HCT116 (cell line): ENCODE measurements around the gene RPL3. TPM values are rescaled to one million over a fixed set of nuclear protein-coding genes. Genes with fewer than 3 reads are reported as not detected.

ENCODE experiments used
- ATAC-seq: fragments of 200-7000 bp; cut with Tn5 transposase; 2 replicates; pipeline ENCODE4 v1.9.1; 2020; ENCODE audit warnings: mild to moderate bottlenecking, moderate library complexity
- BruUV-seq: library from RNA; stranded (reverse); fragments of 400-500 nt; replicated peaks from 2 replicates; lab custom pipeline; 2021; lab: Mats Ljungman, UMichigan
- CTCF ChIA-PET: fragments of 300-600 bp; sonication (Branson Sonifier 250); formaldehyde crosslinking; loops from one replicate; lab custom pipeline; 2021; ENCODE audit warnings: antibody characterized with exemption; lab: Charles Lee
- POLR2A ChIA-PET: fragments of 300-600, 350-600 bp; sonication (Branson Sonifier 250); formaldehyde crosslinking; loops from one replicate; lab custom pipeline; 2021; ENCODE audit warnings: antibody characterized with exemption; lab: Charles Lee
- RAD21 ChIA-PET, 2 experiments: fragments of 300-600 bp; sonication (Branson Sonifier 250); formaldehyde crosslinking; loops; one replicate each; lab custom pipeline; 2023; ENCODE audit warnings: low total read pairs in 2 of 2; ENCODE audit not compliant: uncharacterized antibody in 2 of 2, unreplicated experiment in 2 of 2, low non-redundant PET in 1 of 2; lab: Charles Lee
- DNase-seq: peaks from one replicate; pipeline ENCODE4 v3.0.0-alpha.2; 2010; ENCODE audit warnings: low read depth, low spot score
- H2AFZ ChIP-seq: fragments of 200-600 bp; shearing (Covaris generic), sonication (generic); 2 replicates; pipeline ENCODE4 v1.6.1; 2017; ENCODE audit warnings: low read depth, mixed run types, mixed read lengths, antibody characterized with exemption, low read length; ENCODE audit not compliant: poor library complexity, severe bottlenecking
- H3K27ac ChIP-seq: 2 replicates; pipeline ENCODE4 v1.5.1; 2012; ENCODE audit warnings: low read depth, low read length
- H3K27me3 ChIP-seq: fragments of 200-600 bp; sonication (generic); 2 replicates; pipeline ENCODE4 v1.6.1; 2016; ENCODE audit warnings: mixed run types, low read length, mixed read lengths; ENCODE audit not compliant: insufficient read depth
- H3K36me3 ChIP-seq, 2 experiments: fragments of 200-500 bp in 1 of 2; fragments of 200-600 bp in 1 of 2; sonication (Bioruptor generic) in 1 of 2; sonication (generic) in 1 of 2; 2 replicates each; pipeline versions ENCODE4 v1.5.1 to v1.6.1; 2014 to 2016; ENCODE audit warnings: low read length in 2 of 2, inconsistent platforms in 1 of 2, mixed read lengths in 1 of 2, mixed run types in 1 of 2; ENCODE audit not compliant: insufficient read depth in 2 of 2, control insufficient read depth in 1 of 2
- H3K4me1 ChIP-seq, 2 experiments: fragments of 200-600 bp in 1 of 2; sonication (generic) in 1 of 2; 2 replicates each; pipeline versions ENCODE4 v1.5.1 to v1.6.1; 2012 to 2017; ENCODE audit warnings: low read length in 2 of 2, inconsistent platforms in 1 of 2, mild to moderate bottlenecking in 1 of 2, mixed read lengths in 1 of 2, mixed run types in 1 of 2, moderate library complexity in 1 of 2; ENCODE audit not compliant: insufficient read depth in 2 of 2, control insufficient read depth in 1 of 2
- H3K4me2 ChIP-seq: fragments of 200-600 bp; sonication (generic); 2 replicates; pipeline ENCODE4 v1.6.1; 2017; ENCODE audit warnings: mixed run types, low read length, mixed read lengths
- H3K4me3 ChIP-seq, 2 experiments: fragments of 200-600 bp in 1 of 2; sonication (generic) in 1 of 2; replicated peaks in 1 of 2; 2 replicates each; pipeline ENCODE4 v1.5.1; 2011 to 2016; ENCODE audit warnings: low read length in 2 of 2, control low read depth in 1 of 2, low read depth in 1 of 2, mild to moderate bottlenecking in 1 of 2, mixed read lengths in 1 of 2, mixed run types in 1 of 2
- H3K79me2 ChIP-seq: fragments of 200-600 bp; sonication (generic); 2 replicates; pipeline ENCODE4 v1.6.1; 2017; ENCODE audit warnings: mild to moderate bottlenecking, mixed run types, low read length, moderate library complexity, mixed read lengths; ENCODE audit not compliant: insufficient read depth
- H3K9ac ChIP-seq: fragments of 200-600 bp; sonication (generic); 2 replicates; pipeline ENCODE4 v1.6.1; 2016; ENCODE audit warnings: low read length, mixed read lengths
- H3K9me2 ChIP-seq: fragments of 200-600 bp; sonication (generic), shearing (Covaris generic); 2 replicates; pipeline ENCODE4 v1.6.1; 2017; ENCODE audit warnings: mixed run types, mild to moderate bottlenecking, moderate library complexity; ENCODE audit not compliant: insufficient read depth
- H3K9me3 ChIP-seq, 2 experiments: fragments of 200-500 bp in 1 of 2; fragments of 200-600 bp in 1 of 2; sonication (Bioruptor generic) in 1 of 2; sonication (generic) in 1 of 2; 2 replicates each; pipeline ENCODE4 v1.6.1; 2014 to 2017; ENCODE audit warnings: low read length in 2 of 2, mixed read lengths in 2 of 2, inconsistent platforms in 1 of 2, low read depth in 1 of 2, mild to moderate bottlenecking in 1 of 2, mixed run types in 1 of 2, moderate library complexity in 1 of 2; ENCODE audit not compliant: control insufficient read depth in 1 of 2, insufficient read depth in 1 of 2
- H4K20me1 ChIP-seq: fragments of 200-600 bp; sonication (generic), shearing (Covaris generic); 2 replicates; pipeline ENCODE4 v1.6.1; 2017; ENCODE audit warnings: mixed run types, mild to moderate bottlenecking, moderate library complexity; ENCODE audit not compliant: insufficient read depth
- CBX3 ChIP-seq: IDR thresholded peaks from 2 replicates; pipeline ENCODE4 v1.6.1; 2012; ENCODE audit warnings: low read depth
- CEBPB ChIP-seq: IDR thresholded peaks from 2 replicates; pipeline ENCODE4 v1.6.1; 2012; ENCODE audit warnings: low read depth
- EGR1 ChIP-seq: IDR thresholded peaks from 2 replicates; pipeline ENCODE4 v1.6.1; 2012; ENCODE audit warnings: low read depth
- ELF1 ChIP-seq: IDR thresholded peaks from 2 replicates; pipeline ENCODE4 v1.6.1; 2012; ENCODE audit warnings: low read depth, borderline replicate concordance
- EZH2 ChIP-seq: fragments of 200-600 bp; sonication (generic); IDR thresholded peaks from 2 replicates; pipeline ENCODE4 v1.6.1; 2017; ENCODE audit warnings: antibody characterized with exemption, mixed run types
- EZH2phosphoT487 ChIP-seq: fragments of 200-600 bp; IDR thresholded peaks from 2 replicates; pipeline ENCODE4 v1.6.1; 2018; ENCODE audit warnings: antibody characterized with exemption, borderline replicate concordance
- FOSL1 ChIP-seq: IDR thresholded peaks from 2 replicates; pipeline ENCODE4 v1.6.1; 2012; ENCODE audit warnings: low read depth
- JUND ChIP-seq: IDR thresholded peaks from 2 replicates; pipeline ENCODE4 v1.6.1; 2012
- POLR2A ChIP-seq: IDR thresholded peaks from 2 replicates; pipeline ENCODE4 v1.7.0; 2011; ENCODE audit warnings: borderline replicate concordance; ENCODE audit not compliant: insufficient read depth, insufficient read length; ENCODE audit errors: extremely low read depth
- POLR2AphosphoS5 ChIP-seq: IDR thresholded peaks from 2 replicates; pipeline ENCODE4 v1.6.1; 2011; ENCODE audit warnings: mild to moderate bottlenecking, low read depth, low read length, moderate library complexity
- RAD21 ChIP-seq: IDR thresholded peaks from 2 replicates; pipeline ENCODE4 v1.6.1; 2012; ENCODE audit warnings: low read depth, mild to moderate bottlenecking
- SIN3A ChIP-seq: IDR thresholded peaks from 2 replicates; pipeline ENCODE4 v1.6.1; 2012; ENCODE audit warnings: low read depth
- SP1 ChIP-seq: IDR thresholded peaks from 2 replicates; pipeline ENCODE4 v1.6.1; 2012; ENCODE audit warnings: low read depth
- SRF ChIP-seq: IDR thresholded peaks from 2 replicates; pipeline ENCODE4 v1.6.1; 2012; ENCODE audit warnings: low read depth
- TCF7L2 ChIP-seq: IDR thresholded peaks from 2 replicates; pipeline ENCODE4 v1.7.0; 2011; ENCODE audit warnings: borderline replicate concordance, inconsistent platforms; ENCODE audit not compliant: insufficient read depth, insufficient read length; ENCODE audit errors: extremely low read depth
- YY1 ChIP-seq: IDR thresholded peaks from 2 replicates; pipeline ENCODE4 v1.6.1; 2011; ENCODE audit warnings: low read length, low read depth, moderate library complexity, mild to moderate bottlenecking; ENCODE audit not compliant: insufficient replicate concordance; ENCODE audit errors: extremely low read depth
- ZFX ChIP-seq: fragments of 450-650 bp; IDR thresholded peaks from 2 replicates; pipeline ENCODE4 v1.6.1; 2017
- ZNF274 ChIP-seq: fragments of 200-500 bp; sonication (Bioruptor generic); IDR thresholded peaks from 2 replicates; pipeline ENCODE4 v1.6.1; 2014; ENCODE audit warnings: mild to moderate bottlenecking, low read depth, low read length, inconsistent platforms
- intact Hi-C: fragments of 100-400 bp; cut with micrococcal nuclease; formaldehyde crosslinking; loops from 2 replicates; pipeline ENCODE4 v1.10.0; 2022
- total RNA-seq: library from RNA; stranded (reverse); gene quantifications from one replicate; pipeline ENCODE4 v1.2.1, GENCODE V29; 2021; ENCODE audit not compliant: unreplicated experiment
- TF ChIP-seq, protein P1 (sequence below): IDR thresholded peaks from 2 replicates; pipeline ENCODE4 v1.6.1; 2012; ENCODE audit warnings: low read depth
- TF ChIP-seq, protein P2 (sequence below): IDR thresholded peaks from 2 replicates; pipeline ENCODE4 v1.6.1; 2012
- TF ChIP-seq, protein P3 (sequence below): IDR thresholded peaks from 2 replicates; pipeline ENCODE4 v1.6.1; 2012
- TF ChIP-seq, protein P4 (sequence below), 3 experiments: fragments of 200-600 bp in 1 of 3; sonication (generic) in 1 of 3; IDR thresholded peaks in 2 of 3; conservative IDR thresholded peaks in 1 of 3; 2 replicates each; pipeline ENCODE4 v1.5.1; 2012 to 2017; ENCODE audit warnings: low read depth in 2 of 3, low read length in 2 of 3, antibody characterized with exemption in 1 of 3, borderline replicate concordance in 1 of 3, control low read depth in 1 of 3, mild to moderate bottlenecking in 1 of 3, mixed read lengths in 1 of 3, mixed run types in 1 of 3, moderate library complexity in 1 of 3; ENCODE audit not compliant: insufficient read depth in 1 of 3

The RPL3 gene
- total RNA-seq, 1 experiment from 2014 or later = 2,966 TPM

DNA sequence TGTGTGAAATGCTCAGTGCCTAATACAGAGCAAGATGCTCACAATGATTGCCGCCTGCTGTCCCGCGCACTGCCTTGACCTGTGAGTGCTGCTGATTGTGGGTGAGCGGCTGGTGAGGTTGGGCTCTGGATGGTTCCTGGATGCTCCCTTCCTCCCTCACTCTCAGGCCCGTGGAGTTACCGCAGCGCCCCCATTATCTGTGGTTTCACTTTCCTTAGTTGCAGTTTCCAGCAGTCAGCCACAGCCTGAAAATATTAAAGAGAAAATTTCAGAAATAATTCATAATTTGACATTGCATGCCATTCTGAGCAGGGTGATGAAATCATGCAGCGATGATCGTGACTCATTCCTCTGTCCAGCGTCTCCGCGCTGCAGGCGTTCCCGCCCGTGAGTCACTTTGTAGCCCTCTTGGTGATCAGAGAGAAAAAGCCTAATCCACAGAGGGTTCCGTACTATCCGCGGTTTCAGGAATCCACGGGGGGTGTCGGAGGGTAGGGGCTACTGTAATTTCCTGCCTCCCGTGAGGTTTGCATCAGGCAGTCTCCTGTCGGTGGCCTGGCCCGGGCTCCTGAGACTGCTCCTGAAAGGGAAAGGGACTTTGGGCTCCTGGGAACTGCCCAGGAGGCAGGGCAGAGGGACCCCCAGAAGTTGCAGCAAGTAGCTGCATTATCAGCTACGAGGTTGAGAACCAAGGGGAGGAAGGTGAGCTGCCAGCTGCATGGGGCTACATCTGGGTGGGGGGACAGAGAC is 10.6 kb downstream of the RPL3 start:
- peak overlapping the region; percentile 38 for H2AFZ ChIP-seq
- H3K4me3 ChIP-seq = peak overlapping the region; percentile 40 to 52
- H3K27me3 ChIP-seq = no peaks in the 10 kb centered on the region
- POLR2A ChIA-PET = interaction anchor here (0.8 to 3.7 kb wide), 9 partner anchors 10 to 173 kb away, joined by 3 to 54 read pairs (median 5); partner anchors contain the start of genes PDGFB and RPL3
- no peaks in the 10 kb centered on the region for H3K9me2 ChIP-seq
- no TSS peak for BruUV-seq
- RAD21 ChIA-PET = interaction anchor here (0.8 to 1.2 kb wide), 4 partner anchors 16 to 138 kb away, joined by 3 to 4 read pairs (median 3); no protein-coding TSS in a partner anchor
- peaks cover 43 to 72% of the 10 kb centered on the region in 2 experiments for H3K4me1 ChIP-seq
- peaks cover 10% of the 10 kb centered on the region; the same call in 1 of the 2 replicates for H4K20me1 ChIP-seq
- CTCF ChIA-PET = interaction anchor here (0.9 to 4.6 kb wide), 7 partner anchors 11 to 174 kb away, joined by 3 to 63 read pairs (median 9); no protein-coding TSS in a partner anchor
- H3K9me3 ChIP-seq = no peaks in the 10 kb centered on the region
- H3K9ac ChIP-seq = peak overlapping the region; percentile 62
- H3K4me2 ChIP-seq = peak overlapping the region; percentile 83
- H3K27ac ChIP-seq = peak overlapping the region; percentile 85
- H3K36me3 ChIP-seq = peaks cover 8 to 20% of the 10 kb centered on the region in 2 experiments; a peak in 2 of 4 replicates
- peak; percentile 92 for DNase-seq
- intact Hi-C loops = loop anchor here (1.0 to 5.0 kb wide), 3 partner anchors 173 to 436 kb away; partner anchors contain the start of gene CBX6
- peak; percentile 35 for ATAC-seq
- H3K79me2 ChIP-seq = peaks cover 9% of the 10 kb centered on the region
- TF ChIP-seq CEBPB (no peak), EGR1 (no peak), TCF7L2 (peak; percentile 95), POLR2AphosphoS5 (peak; percentile 36), SP1 (no peak), POLR2A (peak; percentile 38), JUND (no peak), FOSL1 (no peak), CBX3 (no peak), EZH2 (no peak), YY1 (peak; percentile 32), RAD21 (no peak), ZFX (no peak), ELF1 (no peak), SIN3A (no peak), ZNF274 (no peak), EZH2phosphoT487 (no peak), SRF (no peak)
- TF ChIP-seq, protein P1, sequence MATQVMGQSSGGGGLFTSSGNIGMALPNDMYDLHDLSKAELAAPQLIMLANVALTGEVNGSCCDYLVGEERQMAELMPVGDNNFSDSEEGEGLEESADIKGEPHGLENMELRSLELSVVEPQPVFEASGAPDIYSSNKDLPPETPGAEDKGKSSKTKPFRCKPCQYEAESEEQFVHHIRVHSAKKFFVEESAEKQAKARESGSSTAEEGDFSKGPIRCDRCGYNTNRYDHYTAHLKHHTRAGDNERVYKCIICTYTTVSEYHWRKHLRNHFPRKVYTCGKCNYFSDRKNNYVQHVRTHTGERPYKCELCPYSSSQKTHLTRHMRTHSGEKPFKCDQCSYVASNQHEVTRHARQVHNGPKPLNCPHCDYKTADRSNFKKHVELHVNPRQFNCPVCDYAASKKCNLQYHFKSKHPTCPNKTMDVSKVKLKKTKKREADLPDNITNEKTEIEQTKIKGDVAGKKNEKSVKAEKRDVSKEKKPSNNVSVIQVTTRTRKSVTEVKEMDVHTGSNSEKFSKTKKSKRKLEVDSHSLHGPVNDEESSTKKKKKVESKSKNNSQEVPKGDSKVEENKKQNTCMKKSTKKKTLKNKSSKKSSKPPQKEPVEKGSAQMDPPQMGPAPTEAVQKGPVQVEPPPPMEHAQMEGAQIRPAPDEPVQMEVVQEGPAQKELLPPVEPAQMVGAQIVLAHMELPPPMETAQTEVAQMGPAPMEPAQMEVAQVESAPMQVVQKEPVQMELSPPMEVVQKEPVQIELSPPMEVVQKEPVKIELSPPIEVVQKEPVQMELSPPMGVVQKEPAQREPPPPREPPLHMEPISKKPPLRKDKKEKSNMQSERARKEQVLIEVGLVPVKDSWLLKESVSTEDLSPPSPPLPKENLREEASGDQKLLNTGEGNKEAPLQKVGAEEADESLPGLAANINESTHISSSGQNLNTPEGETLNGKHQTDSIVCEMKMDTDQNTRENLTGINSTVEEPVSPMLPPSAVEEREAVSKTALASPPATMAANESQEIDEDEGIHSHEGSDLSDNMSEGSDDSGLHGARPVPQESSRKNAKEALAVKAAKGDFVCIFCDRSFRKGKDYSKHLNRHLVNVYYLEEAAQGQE = no peak
- TF ChIP-seq, protein P2, sequence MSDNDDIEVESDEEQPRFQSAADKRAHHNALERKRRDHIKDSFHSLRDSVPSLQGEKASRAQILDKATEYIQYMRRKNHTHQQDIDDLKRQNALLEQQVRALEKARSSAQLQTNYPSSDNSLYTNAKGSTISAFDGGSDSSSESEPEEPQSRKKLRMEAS = no peak
- TF ChIP-seq, protein P3, sequence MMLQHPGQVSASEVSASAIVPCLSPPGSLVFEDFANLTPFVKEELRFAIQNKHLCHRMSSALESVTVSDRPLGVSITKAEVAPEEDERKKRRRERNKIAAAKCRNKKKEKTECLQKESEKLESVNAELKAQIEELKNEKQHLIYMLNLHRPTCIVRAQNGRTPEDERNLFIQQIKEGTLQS = no peak
- TF ChIP-seq, protein P4, sequence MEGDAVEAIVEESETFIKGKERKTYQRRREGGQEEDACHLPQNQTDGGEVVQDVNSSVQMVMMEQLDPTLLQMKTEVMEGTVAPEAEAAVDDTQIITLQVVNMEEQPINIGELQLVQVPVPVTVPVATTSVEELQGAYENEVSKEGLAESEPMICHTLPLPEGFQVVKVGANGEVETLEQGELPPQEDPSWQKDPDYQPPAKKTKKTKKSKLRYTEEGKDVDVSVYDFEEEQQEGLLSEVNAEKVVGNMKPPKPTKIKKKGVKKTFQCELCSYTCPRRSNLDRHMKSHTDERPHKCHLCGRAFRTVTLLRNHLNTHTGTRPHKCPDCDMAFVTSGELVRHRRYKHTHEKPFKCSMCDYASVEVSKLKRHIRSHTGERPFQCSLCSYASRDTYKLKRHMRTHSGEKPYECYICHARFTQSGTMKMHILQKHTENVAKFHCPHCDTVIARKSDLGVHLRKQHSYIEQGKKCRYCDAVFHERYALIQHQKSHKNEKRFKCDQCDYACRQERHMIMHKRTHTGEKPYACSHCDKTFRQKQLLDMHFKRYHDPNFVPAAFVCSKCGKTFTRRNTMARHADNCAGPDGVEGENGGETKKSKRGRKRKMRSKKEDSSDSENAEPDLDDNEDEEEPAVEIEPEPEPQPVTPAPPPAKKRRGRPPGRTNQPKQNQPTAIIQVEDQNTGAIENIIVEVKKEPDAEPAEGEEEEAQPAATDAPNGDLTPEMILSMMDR (IDR thresholded peaks at IDR 0.05 in 2 of 3, conservative IDR thresholded peaks at IDR 0.05 in 1 of 3; ENCODE audit: borderline replicate concordance in 1 of 3, insufficient read depth in 1 of 3, low read depth in 2 of 3, low read length in 2 of 3) = no peak
